CD4-positive, alpha-beta T cell treated with Interleukin-6 for 4 hours (primary cell): ENCODE data around the gene CDKL4.
"Not testable (repeated sequence)": the region's sequence is repeated elsewhere in the genome, so short reads cannot be mapped to it uniquely, and the experiment has no call there.

ENCODE experiments used
- DNase-seq: peaks from one replicate; pipeline ENCODE4 v3.0.0-alpha.2; 2020; ENCODE audit warnings: mixed read lengths

The CDKL4 gene

GRCh38 chr2:39228413-39229209, 15.2 kb downstream of the CDKL4 start:
- peak; percentile 20 for DNase-seq

- DNase-seq: peak; percentile 91
Observed at GRCh38 chr2:39227628-39228412, 15.9 kb downstream of the CDKL4 start.

GRCh38 chr2:39225567-39225966, 18.2 kb downstream of the CDKL4 start:
- no peak for DNase-seq

- no peak for DNase-seq
Observed at GRCh38 chr2:39223909-39224308, 19.9 kb downstream of the CDKL4 start.

- DNase-seq: no peak
Observed at GRCh38 chr2:39221459-39221858, 22.3 kb downstream of the CDKL4 start.

GRCh38 chr2:39220136-39220535, 23.6 kb downstream of the CDKL4 start:
- no peak for DNase-seq

GRCh38 chr2:39218391-39218790, 25.4 kb downstream of the CDKL4 start:
- DNase-seq: no peak

- no peak for DNase-seq
Observed at GRCh38 chr2:39217192-39217550, 26.6 kb downstream of the CDKL4 start.

- peak; percentile 81 for DNase-seq
Observed at GRCh38 chr2:39216346-39217191, 27.2 kb downstream of the CDKL4 start.

GRCh38 chr2:39215545-39215944, 28.2 kb downstream of the CDKL4 start:
- DNase-seq: peak; percentile 7

- DNase-seq: no peak
Observed at GRCh38 chr2:39213015-39213414, 30.8 kb downstream of the CDKL4 start.

- no peak for DNase-seq
Observed at GRCh38 chr2:39210846-39211245, 32.9 kb downstream of the CDKL4 start.

GRCh38 chr2:39203382-39203781, 40.4 kb downstream of the CDKL4 start:
- DNase-seq: no peak

GRCh38 chr2:39202639-39203369, 41.0 kb downstream of the CDKL4 start:
- no peak for DNase-seq

GRCh38 chr2:39197003-39197402, 46.8 kb downstream of the CDKL4 start:
- not testable (repeated sequence) for DNase-seq

GRCh38 chr2:39194686-39195085, 49.1 kb downstream of the CDKL4 start:
- no peak for DNase-seq

- no peak for DNase-seq
Observed at GRCh38 chr2:39188960-39189494, 54.7 kb downstream of the CDKL4 start.

GRCh38 chr2:39183673-39184072, 60.1 kb downstream of the CDKL4 start:
- DNase-seq: no peak

GRCh38 chr2:39181297-39181696, 62.5 kb downstream of the CDKL4 start:
- no peak for DNase-seq

- no peak for DNase-seq
Observed at GRCh38 chr2:39179974-39180960, 63.5 kb downstream of the CDKL4 start.

- DNase-seq: no peak
Observed at GRCh38 chr2:39178756-39179155, 65.0 kb downstream of the CDKL4 start.
